PC-9 (cell line): ENCODE results near the gene CD2. TPM values are rescaled to one million over a fixed set of nuclear protein-coding genes. Genes with fewer than 3 reads are reported as not detected.

ENCODE experiments used
- BruUV-seq: library from RNA; stranded (reverse); fragments of 400-500 nt; replicated peaks from 2 replicates; lab custom pipeline; 2021; lab: Mats Ljungman, UMichigan
- CTCF ChIA-PET: fragments of 300-600 bp; sonication (Branson Sonifier 250); formaldehyde crosslinking; loops from one replicate; lab custom pipeline; 2022; ENCODE audit warnings: antibody characterized with exemption; lab: Charles Lee
- POLR2A ChIA-PET: fragments of 300-600 bp; sonication (Branson Sonifier 250); formaldehyde crosslinking; loops from one replicate; lab custom pipeline; 2022; ENCODE audit warnings: antibody characterized with exemption; ENCODE audit not compliant: unreplicated experiment; lab: Charles Lee
- DNase-seq, 2 experiments: peaks; one replicate each; pipeline versions ENCODE4 v3.0.0 to v3.0.0-alpha.2; 2015 to 2022; ENCODE audit warnings: mixed read lengths in 1 of 2
- H2AFZ ChIP-seq: fragments of 200-600 bp; sonication (generic); 2 replicates; pipeline ENCODE4 v1.8.1; 2017; ENCODE audit warnings: antibody characterized with exemption
- H3F3A ChIP-seq: fragments of 200-600 bp; sonication (generic); 2 replicates; pipeline ENCODE4 v1.8.1; 2017; ENCODE audit warnings: antibody characterized with exemption, mild to moderate bottlenecking, low read depth; ENCODE audit not compliant: insufficient read depth
- H3K27ac ChIP-seq: fragments of 200-600 bp; sonication (generic); 2 replicates; pipeline ENCODE4 v1.6.1; 2016; ENCODE audit warnings: mixed run types
- H3K27me3 ChIP-seq: fragments of 200-600 bp; sonication (generic); 2 replicates; pipeline ENCODE4 v1.6.1; 2016; ENCODE audit warnings: low read depth, mixed run types; ENCODE audit not compliant: insufficient read depth
- H3K36me3 ChIP-seq: fragments of 200-600 bp; sonication (generic); 2 replicates; pipeline ENCODE4 v1.6.1; 2016; ENCODE audit warnings: low read depth, mixed run types
- H3K4me1 ChIP-seq: fragments of 200-600 bp; sonication (generic); replicated peaks from 2 replicates; pipeline ENCODE4 v1.6.1; 2016; ENCODE audit warnings: mixed run types; ENCODE audit not compliant: insufficient read depth
- H3K4me2 ChIP-seq: fragments of 200-600 bp; sonication (generic); 2 replicates; pipeline ENCODE4 v1.6.1; 2017; ENCODE audit warnings: mixed run types
- H3K4me3 ChIP-seq: fragments of 200-600 bp; sonication (generic); 2 replicates; pipeline ENCODE4 v1.6.1; 2016; ENCODE audit warnings: mixed run types
- H3K79me2 ChIP-seq: fragments of 200-600 bp; sonication (generic); 2 replicates; pipeline ENCODE4 v1.6.1; 2017; ENCODE audit warnings: low read depth, mixed run types
- H3K9me2 ChIP-seq: fragments of 200-600 bp; sonication (generic); 2 replicates; pipeline ENCODE4 v1.8.1; 2017; ENCODE audit warnings: mild to moderate bottlenecking; ENCODE audit not compliant: insufficient read depth
- H3K9me3 ChIP-seq: fragments of 200-600 bp; sonication (generic); 2 replicates; pipeline ENCODE4 v1.8.1; 2016; ENCODE audit warnings: low read depth; ENCODE audit not compliant: insufficient read depth
- H4K20me1 ChIP-seq: fragments of 200-600 bp; sonication (generic); 2 replicates; pipeline ENCODE4 v1.8.1; 2017; ENCODE audit not compliant: insufficient read depth
- EZH2 ChIP-seq: fragments of 200-600 bp; sonication (generic); IDR thresholded peaks from 2 replicates; pipeline ENCODE4 v1.8.0; 2017; ENCODE audit warnings: antibody characterized with exemption, low read depth
- intact Hi-C: fragments of 100-400 bp; cut with micrococcal nuclease; formaldehyde crosslinking; loops from one replicate; pipeline ENCODE4 v1.10.0; 2022; ENCODE audit not compliant: unreplicated experiment
- total RNA-seq: library from RNA; stranded (reverse); gene quantifications from 2 replicates; pipeline ENCODE4 v1.2.3, GENCODE V29; 2021
- TF ChIP-seq, protein P1 (sequence below): fragments of 200-600 bp; sonication (generic); conservative IDR thresholded peaks from 2 replicates; pipeline ENCODE4 v1.6.1; 2017; ENCODE audit warnings: mixed run types, antibody characterized with exemption, mild to moderate bottlenecking, moderate library complexity

The CD2 gene
- total RNA-seq, 1 experiment from 2014 or later: not detected

GRCh38 chr1:116738673-116739370, 15.4 kb upstream of the CD2 start:
- ChIA-PET CTCF (no interaction called here), POLR2A (no interaction called here)
- intact Hi-C loops: loop anchor here (5.0 to 10.0 kb wide), 6 partner anchors 76 to 543 kb away; partner anchors contain the start of gene CD58
- H3K27me3 ChIP-seq: no peaks in the 10 kb centered on the region
- TF ChIP-seq EZH2: no peak
- TF ChIP-seq, protein P1, sequence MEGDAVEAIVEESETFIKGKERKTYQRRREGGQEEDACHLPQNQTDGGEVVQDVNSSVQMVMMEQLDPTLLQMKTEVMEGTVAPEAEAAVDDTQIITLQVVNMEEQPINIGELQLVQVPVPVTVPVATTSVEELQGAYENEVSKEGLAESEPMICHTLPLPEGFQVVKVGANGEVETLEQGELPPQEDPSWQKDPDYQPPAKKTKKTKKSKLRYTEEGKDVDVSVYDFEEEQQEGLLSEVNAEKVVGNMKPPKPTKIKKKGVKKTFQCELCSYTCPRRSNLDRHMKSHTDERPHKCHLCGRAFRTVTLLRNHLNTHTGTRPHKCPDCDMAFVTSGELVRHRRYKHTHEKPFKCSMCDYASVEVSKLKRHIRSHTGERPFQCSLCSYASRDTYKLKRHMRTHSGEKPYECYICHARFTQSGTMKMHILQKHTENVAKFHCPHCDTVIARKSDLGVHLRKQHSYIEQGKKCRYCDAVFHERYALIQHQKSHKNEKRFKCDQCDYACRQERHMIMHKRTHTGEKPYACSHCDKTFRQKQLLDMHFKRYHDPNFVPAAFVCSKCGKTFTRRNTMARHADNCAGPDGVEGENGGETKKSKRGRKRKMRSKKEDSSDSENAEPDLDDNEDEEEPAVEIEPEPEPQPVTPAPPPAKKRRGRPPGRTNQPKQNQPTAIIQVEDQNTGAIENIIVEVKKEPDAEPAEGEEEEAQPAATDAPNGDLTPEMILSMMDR: no peak
- no peak for DNase-seq
- H3K4me2 ChIP-seq: no peak overlapping the region
- no peak overlapping the region for H3K27ac ChIP-seq
- H3K9me3 ChIP-seq: peaks cover 20% of the 10 kb centered on the region
- H3K36me3 ChIP-seq: no peaks in the 10 kb centered on the region
- H2AFZ ChIP-seq: no peak overlapping the region
- H3K9me2 ChIP-seq: no peaks in the 10 kb centered on the region
- H3K4me3 ChIP-seq: no peak overlapping the region
- no peaks in the 10 kb centered on the region for H3K4me1 ChIP-seq
- H3F3A ChIP-seq: no peaks in the 10 kb centered on the region
- no peaks in the 10 kb centered on the region for H3K79me2 ChIP-seq
- H4K20me1 ChIP-seq: no peaks in the 10 kb centered on the region
- no TSS peak for BruUV-seq

DNA sequence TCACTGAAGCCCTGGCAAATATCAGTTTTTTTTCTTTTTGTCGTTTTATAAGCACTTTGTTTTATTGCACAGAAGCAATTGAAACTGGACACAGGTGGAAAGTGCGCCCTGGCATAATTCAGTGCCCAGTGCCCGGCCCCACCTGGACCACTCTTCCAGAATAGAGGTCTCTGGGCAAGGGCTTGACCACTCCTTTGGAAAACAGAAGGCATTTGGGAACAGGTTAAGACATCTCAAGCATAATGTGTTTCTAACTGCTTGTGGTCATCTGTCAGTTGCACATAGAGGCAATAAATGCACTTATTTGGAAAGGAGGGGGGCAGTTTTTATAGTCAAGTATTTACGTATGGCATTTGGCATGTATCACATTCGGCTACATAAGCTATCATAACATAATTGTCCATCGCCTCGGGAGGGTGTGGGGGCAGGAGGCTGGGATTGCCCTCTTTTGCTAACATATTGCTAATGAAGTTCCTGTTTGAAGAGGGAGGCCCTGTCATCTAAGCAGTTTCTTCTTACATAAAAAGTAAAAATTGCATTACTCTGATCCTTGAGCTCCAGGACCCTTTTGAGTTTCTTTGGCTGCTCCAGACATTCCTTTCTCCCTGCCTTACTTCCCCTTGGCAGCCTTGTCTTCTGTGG, 14.7 kb upstream of the CD2 start:
- ChIA-PET POLR2A (no interaction called here), CTCF (no interaction called here)
- no peak for DNase-seq
- Histone ChIP-seq H4K20me1 (no peaks in the 10 kb centered on the region), H2AFZ (no peak overlapping the region), H3K4me1 (no peaks in the 10 kb centered on the region), H3K36me3 (no peaks in the 10 kb centered on the region), H3K9me3 (peaks cover 26% of the 10 kb centered on the region), H3K4me3 (no peak overlapping the region), H3K9me2 (no peaks in the 10 kb centered on the region), H3K27ac (no peak overlapping the region), H3K27me3 (no peaks in the 10 kb centered on the region), H3F3A (no peaks in the 10 kb centered on the region), H3K4me2 (no peak overlapping the region), H3K79me2 (no peaks in the 10 kb centered on the region)
- TF ChIP-seq EZH2: no peak
- TF ChIP-seq, protein P1: no peak
- BruUV-seq: no TSS peak
- intact Hi-C loops: loop anchor here (5.0 to 10.0 kb wide), 6 partner anchors 75 to 543 kb away; partner anchors contain the start of gene CD58

- no peaks in the 10 kb centered on the region for H3K79me2 ChIP-seq
- no peak for DNase-seq
- BruUV-seq: no TSS peak
- H3K9me3 ChIP-seq: peaks cover 34% of the 10 kb centered on the region
- no peaks in the 10 kb centered on the region for H3F3A ChIP-seq
- intact Hi-C loops: no loop called here
- no peaks in the 10 kb centered on the region for H3K9me2 ChIP-seq
- ChIA-PET POLR2A (no interaction called here), CTCF (no interaction called here)
- no peaks in the 10 kb centered on the region for H3K27me3 ChIP-seq
- no peak overlapping the region for H3K4me2 ChIP-seq
- H3K27ac ChIP-seq: no peak overlapping the region
- no peak for TF ChIP-seq EZH2
- TF ChIP-seq, protein P1: no peak
- no peak overlapping the region for H3K4me3 ChIP-seq
- H2AFZ ChIP-seq: no peak overlapping the region
- H3K36me3 ChIP-seq: no peaks in the 10 kb centered on the region
- no peaks in the 10 kb centered on the region for H4K20me1 ChIP-seq
- no peaks in the 10 kb centered on the region for H3K4me1 ChIP-seq
These were observed 13.9 kb upstream of the CD2 start for GRCh38 chr1:116740296-116740695.
